Calu3 (cell line): ENCODE results near the gene TMEM150C. TPM values are rescaled to one million over a fixed set of nuclear protein-coding genes. Genes with fewer than 3 reads are reported as not detected.
"Not testable (repeated sequence)": the region's sequence is repeated elsewhere in the genome, so short reads cannot be mapped to it uniquely, and the experiment has no call there.

ENCODE experiments used
- BruUV-seq: library from RNA; stranded (reverse); fragments of 400-500 nt; replicated peaks from 2 replicates; lab custom pipeline; 2021; lab: Mats Ljungman, UMichigan
- CTCF ChIA-PET: fragments of 300-600 bp; sonication (Branson Sonifier 250); formaldehyde crosslinking; loops from one replicate; lab custom pipeline; 2022; ENCODE audit warnings: antibody characterized with exemption; lab: Charles Lee
- DNase-seq: peaks from one replicate; pipeline ENCODE4 v3.0.0; 2022
- H3K27ac Mint-ChIP-seq: one replicate; pipeline ENCODE4 v1.8.0; 2022; ENCODE audit warnings: mixed read lengths; ENCODE audit not compliant: unreplicated experiment
- H3K27me3 Mint-ChIP-seq: one replicate; pipeline ENCODE4 v1.8.0; 2022; ENCODE audit warnings: mixed read lengths; ENCODE audit not compliant: unreplicated experiment
- H3K36me3 Mint-ChIP-seq: one replicate; pipeline ENCODE4 v1.8.0; 2022; ENCODE audit warnings: mild to moderate bottlenecking, moderate library complexity, mixed read lengths; ENCODE audit not compliant: insufficient read depth, unreplicated experiment
- H3K4me1 Mint-ChIP-seq: one replicate; pipeline ENCODE4 v1.8.0; 2022; ENCODE audit warnings: mild to moderate bottlenecking, low read depth, mixed read lengths; ENCODE audit not compliant: unreplicated experiment
- H3K4me3 Mint-ChIP-seq: one replicate; pipeline ENCODE4 v1.8.0; 2022; ENCODE audit warnings: mild to moderate bottlenecking, low read depth, moderate library complexity, mixed read lengths; ENCODE audit not compliant: unreplicated experiment
- H3K9me3 Mint-ChIP-seq: one replicate; pipeline ENCODE4 v1.8.0; 2022; ENCODE audit warnings: low read depth, mixed read lengths; ENCODE audit not compliant: unreplicated experiment
- intact Hi-C: fragments of 100-400 bp; cut with micrococcal nuclease; formaldehyde crosslinking; loops from one replicate; pipeline ENCODE4 v1.10.0; 2022; ENCODE audit not compliant: unreplicated experiment
- total RNA-seq: library from RNA; stranded (reverse); gene quantifications from 2 replicates; pipeline ENCODE4 v1.2.3, GENCODE V29; 2022
- TF ChIP-seq, protein P1 (sequence below): fragments of 200-600 bp; IDR thresholded peaks from one replicate; pipeline ENCODE4 v1.8.0; 2022; ENCODE audit warnings: antibody characterized with exemption; ENCODE audit not compliant: unreplicated experiment

Gene TMEM150C
- total RNA-seq, 1 experiment from 2014 or later, result 1.4 TPM

DNA sequence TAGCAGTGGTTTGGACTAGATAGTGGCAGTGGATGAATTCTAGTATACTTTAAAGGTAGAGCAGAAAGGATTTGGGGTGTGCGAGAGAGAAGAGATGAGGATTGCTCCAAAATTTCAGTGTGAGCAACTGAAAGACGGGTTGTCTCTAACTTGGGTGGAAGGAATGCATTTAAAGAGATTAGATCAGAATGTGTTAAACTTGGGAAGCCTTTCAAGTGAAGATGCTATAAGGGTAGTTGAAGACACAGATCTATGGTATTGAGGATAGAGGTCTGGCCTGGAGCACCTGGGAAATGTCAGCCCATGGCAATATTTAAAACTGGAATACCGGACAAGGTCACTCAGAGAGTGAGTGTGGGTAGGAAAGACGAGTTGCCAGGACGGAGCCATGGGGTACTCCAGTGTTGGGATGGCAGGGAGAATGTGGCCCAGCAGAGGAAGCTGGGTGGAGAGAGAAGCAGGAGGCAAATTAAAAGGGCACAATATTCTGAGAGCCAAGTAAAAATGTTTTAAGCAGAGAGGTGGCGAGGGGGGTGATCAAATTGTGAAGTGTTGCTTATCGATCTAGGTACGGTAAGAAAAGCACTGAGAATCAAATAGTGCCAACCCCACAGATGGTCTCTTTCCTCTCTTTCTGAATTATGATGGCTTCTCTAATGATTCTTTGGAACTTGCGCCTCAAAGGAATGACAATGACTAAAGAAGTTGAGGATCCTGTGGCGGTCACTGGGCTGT, 80.8 kb downstream of the TMEM150C start:
- no peaks in the 10 kb centered on the region for H3K4me1 Mint-ChIP-seq
- H3K36me3 Mint-ChIP-seq, result peaks cover 10% of the 10 kb centered on the region
- no peaks in the 10 kb centered on the region for H3K27me3 Mint-ChIP-seq
- BruUV-seq, result no TSS peak
- H3K4me3 Mint-ChIP-seq, result no peak overlapping the region
- DNase-seq, result no peak
- intact Hi-C loops, result no loop called here
- H3K27ac Mint-ChIP-seq, result no peak overlapping the region
- TF ChIP-seq, protein P1, sequence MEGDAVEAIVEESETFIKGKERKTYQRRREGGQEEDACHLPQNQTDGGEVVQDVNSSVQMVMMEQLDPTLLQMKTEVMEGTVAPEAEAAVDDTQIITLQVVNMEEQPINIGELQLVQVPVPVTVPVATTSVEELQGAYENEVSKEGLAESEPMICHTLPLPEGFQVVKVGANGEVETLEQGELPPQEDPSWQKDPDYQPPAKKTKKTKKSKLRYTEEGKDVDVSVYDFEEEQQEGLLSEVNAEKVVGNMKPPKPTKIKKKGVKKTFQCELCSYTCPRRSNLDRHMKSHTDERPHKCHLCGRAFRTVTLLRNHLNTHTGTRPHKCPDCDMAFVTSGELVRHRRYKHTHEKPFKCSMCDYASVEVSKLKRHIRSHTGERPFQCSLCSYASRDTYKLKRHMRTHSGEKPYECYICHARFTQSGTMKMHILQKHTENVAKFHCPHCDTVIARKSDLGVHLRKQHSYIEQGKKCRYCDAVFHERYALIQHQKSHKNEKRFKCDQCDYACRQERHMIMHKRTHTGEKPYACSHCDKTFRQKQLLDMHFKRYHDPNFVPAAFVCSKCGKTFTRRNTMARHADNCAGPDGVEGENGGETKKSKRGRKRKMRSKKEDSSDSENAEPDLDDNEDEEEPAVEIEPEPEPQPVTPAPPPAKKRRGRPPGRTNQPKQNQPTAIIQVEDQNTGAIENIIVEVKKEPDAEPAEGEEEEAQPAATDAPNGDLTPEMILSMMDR, result no peak
- CTCF ChIA-PET, result interaction anchor here (0.7 kb wide), 1 partner anchor 110 kb away, joined by 5 read pairs; no protein-coding TSS in a partner anchor
- H3K9me3 Mint-ChIP-seq, result no peaks in the 10 kb centered on the region

DNA sequence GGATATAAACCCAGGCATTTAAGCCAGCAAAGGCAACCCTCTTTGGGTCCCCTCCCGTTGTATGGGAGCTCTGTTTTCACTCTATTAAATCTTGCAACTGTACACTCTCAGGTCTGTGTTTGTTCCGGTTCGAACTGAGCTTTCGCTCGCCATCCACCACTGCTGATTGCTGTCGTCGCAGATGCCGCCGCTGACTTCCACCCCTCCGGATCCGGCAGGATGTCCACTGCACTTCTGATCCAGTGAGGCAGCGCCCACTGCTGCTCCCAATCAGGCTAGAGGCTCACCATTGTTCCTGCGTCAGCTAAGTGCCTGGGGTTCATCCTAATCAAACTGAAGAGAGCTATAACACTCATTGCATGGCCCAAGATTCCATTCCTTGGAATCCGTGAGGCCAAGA, 82.2 kb downstream of the TMEM150C start:
- BruUV-seq, result no TSS peak
- Mint-ChIP-seq H3K4me3 (no peak overlapping the region), H3K27me3 (no peaks in the 10 kb centered on the region), H3K27ac (no peak overlapping the region), H3K9me3 (no peaks in the 10 kb centered on the region), H3K36me3 (peaks cover 10% of the 10 kb centered on the region), H3K4me1 (no peaks in the 10 kb centered on the region)
- CTCF ChIA-PET, result no interaction called here
- TF ChIP-seq, protein P1, result no peak
- intact Hi-C loops, result no loop called here
- no peak for DNase-seq

DNA sequence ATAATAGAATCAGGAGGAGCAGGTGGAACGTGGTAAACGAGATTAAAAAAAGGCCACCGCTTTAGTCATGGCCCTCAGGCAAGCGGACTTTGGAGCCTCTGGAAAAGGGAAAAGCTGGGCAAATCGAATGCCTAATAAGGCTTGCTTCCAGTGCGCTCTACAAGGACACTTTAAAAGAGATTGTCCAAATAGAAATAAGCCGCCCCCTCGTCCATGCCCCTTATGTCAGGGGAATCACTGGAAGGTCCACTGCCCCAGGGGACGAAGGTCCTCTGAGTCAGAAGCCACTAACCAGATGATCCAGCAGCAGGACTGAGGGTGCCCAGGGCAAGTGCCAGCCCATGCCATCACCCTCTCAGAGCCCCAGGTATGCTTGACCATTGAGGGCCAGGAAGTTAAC, 84.3 kb downstream of the TMEM150C start:
- BruUV-seq, H3K36me3 Mint-ChIP-seq, intact Hi-C loops, DNase-seq, CTCF ChIA-PET, H3K27ac Mint-ChIP-seq, H3K27me3 Mint-ChIP-seq, H3K4me3 Mint-ChIP-seq, H3K9me3 Mint-ChIP-seq, H3K4me1 Mint-ChIP-seq: not testable (repeated sequence)

DNA sequence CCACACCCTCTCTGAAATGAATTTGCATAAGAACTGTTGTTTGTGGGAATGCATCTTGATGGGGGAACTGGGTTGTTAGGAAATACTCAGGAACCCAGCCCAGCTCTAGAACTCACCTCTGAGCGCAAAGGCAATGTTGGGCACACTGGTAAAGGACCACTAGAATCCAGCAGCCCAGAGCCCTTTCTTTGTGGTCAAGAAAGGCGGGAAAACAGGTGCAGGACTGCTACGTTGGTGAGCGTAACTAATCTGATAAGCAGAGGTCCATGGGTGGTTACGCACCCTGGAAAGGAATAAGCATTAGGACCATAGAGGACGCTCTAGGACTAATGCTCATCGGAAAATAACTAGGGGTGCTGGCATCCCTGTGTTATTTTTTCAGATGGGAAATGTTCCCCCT, 85.9 kb downstream of the TMEM150C start:
- BruUV-seq, H3K9me3 Mint-ChIP-seq, CTCF ChIA-PET: not testable (repeated sequence)

DNA sequence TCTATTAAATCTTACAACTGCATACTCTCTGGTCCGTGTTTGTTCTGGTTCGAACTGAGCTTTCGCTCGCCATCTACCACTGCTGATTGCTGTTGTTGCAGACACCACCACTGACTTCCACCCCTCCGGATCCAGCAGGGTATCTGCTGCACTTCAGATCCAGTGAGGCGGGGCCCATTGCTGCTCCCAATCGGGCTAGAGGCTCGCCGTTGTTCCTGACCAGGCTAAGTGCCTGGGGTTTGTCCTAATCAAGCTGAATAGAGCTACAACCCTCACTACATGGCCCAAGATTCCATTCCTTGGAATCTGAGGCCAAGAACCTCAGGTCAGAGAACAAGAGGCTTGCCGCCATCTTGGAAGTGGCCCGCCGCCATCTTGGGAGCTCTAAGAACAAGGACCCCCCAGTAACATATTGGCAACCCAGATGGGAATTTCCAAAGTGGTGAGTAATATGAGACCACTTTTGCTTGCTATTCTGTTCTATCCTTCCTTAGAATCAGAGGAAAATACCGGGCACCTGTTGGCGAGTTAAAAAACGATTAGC, 88.1 kb downstream of the TMEM150C start:
- no peaks in the 10 kb centered on the region for H3K9me3 Mint-ChIP-seq
- intact Hi-C loops, result no loop called here
- H3K27me3 Mint-ChIP-seq, result no peaks in the 10 kb centered on the region
- H3K4me3 Mint-ChIP-seq, result no peak overlapping the region
- TF ChIP-seq, protein P1, result no peak
- H3K4me1 Mint-ChIP-seq, result no peaks in the 10 kb centered on the region
- CTCF ChIA-PET, result no interaction called here
- no peak for DNase-seq
- H3K36me3 Mint-ChIP-seq, result no peaks in the 10 kb centered on the region
- no TSS peak for BruUV-seq
- no peak overlapping the region for H3K27ac Mint-ChIP-seq

More for the DNA sequence above, 85.9 kb downstream of the TMEM150C start:
- DNase-seq, H3K36me3 Mint-ChIP-seq, H3K27me3 Mint-ChIP-seq, H3K27ac Mint-ChIP-seq, H3K4me3 Mint-ChIP-seq, intact Hi-C loops, H3K4me1 Mint-ChIP-seq: not testable (repeated sequence)

DNA sequence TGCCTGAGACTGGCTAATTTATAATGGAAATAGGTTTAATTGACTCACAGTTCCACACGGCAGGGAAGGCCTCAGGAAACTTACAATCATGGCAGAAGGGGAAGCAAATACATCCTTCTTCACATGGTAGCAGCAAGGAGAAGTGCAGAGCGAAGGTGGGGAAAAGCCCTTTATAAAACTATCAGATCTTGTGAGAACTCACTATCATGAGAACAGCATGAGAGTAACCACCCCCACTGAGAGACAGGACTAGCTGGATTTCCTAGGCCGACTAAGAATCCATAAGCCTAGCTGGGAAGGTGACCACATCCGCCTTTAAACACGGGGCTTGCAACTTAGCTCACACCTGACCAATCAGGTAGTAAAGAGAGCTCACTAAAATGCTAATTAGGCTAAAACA, 88.7 kb downstream of the TMEM150C start:
- intact Hi-C loops, H3K4me1 Mint-ChIP-seq, H3K27ac Mint-ChIP-seq, H3K27me3 Mint-ChIP-seq, DNase-seq, H3K36me3 Mint-ChIP-seq, BruUV-seq, CTCF ChIA-PET, H3K4me3 Mint-ChIP-seq, H3K9me3 Mint-ChIP-seq: not testable (repeated sequence)
